ENCODE measurements around the gene C1orf210.

The C1orf210 gene

DNA sequence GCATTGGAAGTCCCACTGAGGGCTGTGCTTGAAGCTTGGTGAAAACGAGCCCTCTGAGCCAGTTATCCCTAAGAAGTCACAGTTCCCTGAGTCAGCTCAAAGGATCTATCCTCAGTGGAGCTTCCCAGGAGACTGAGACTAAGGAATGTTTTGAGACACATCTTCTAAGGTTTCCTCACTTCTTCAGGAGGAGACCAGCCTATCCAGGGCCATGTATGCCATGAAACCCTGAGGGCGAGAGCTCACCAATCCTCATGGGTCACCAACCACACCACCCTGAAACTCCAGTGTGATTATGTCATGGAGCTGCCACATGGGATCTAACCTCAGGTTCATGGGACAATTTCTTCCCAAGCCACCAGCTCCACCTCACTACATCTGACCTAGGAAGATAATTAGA is 7.8 kb upstream of the C1orf210 start:
- no peak for DNase-seq

DNA sequence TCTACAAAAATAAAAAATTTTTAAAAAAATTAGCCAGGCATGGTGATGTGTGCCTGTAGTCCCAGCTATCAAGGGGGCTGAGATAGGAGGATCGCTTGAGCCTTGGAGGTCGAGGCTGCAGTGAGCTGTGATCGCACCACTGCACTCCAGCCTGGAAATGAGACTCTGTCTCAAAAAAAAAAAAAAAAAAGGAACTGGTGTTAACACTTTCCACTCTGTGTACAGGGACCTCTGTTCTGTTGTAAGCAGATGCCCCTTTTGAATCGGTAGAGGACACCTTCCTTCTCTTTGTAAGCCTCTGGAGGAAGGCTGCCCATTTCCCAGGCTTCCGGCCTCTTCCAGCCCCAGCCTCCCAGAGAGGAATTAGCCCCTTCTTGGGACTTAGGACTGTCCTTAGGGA is 7.3 kb upstream of the C1orf210 start:
- no peak for DNase-seq

DNA sequence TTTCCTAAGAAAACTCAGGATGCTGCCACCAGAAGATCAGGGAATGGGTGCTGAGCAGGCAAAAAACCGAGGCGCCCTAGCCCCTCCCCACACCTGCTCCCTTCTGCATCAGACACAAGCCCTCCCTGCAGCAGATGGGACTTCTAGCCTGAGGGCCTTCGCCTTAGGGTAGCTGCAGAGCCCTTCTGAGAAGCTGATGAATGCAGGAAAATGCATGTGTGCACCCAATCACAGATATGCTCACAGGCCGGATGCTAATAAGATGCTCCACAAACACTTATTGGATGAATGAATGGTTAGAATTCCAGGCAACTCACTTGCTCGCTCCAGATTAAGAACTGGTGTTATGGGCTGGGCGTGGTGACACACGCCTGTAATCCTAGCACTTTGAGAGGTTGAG is 6.8 kb upstream of the C1orf210 start:
- no peak for DNase-seq

DNA sequence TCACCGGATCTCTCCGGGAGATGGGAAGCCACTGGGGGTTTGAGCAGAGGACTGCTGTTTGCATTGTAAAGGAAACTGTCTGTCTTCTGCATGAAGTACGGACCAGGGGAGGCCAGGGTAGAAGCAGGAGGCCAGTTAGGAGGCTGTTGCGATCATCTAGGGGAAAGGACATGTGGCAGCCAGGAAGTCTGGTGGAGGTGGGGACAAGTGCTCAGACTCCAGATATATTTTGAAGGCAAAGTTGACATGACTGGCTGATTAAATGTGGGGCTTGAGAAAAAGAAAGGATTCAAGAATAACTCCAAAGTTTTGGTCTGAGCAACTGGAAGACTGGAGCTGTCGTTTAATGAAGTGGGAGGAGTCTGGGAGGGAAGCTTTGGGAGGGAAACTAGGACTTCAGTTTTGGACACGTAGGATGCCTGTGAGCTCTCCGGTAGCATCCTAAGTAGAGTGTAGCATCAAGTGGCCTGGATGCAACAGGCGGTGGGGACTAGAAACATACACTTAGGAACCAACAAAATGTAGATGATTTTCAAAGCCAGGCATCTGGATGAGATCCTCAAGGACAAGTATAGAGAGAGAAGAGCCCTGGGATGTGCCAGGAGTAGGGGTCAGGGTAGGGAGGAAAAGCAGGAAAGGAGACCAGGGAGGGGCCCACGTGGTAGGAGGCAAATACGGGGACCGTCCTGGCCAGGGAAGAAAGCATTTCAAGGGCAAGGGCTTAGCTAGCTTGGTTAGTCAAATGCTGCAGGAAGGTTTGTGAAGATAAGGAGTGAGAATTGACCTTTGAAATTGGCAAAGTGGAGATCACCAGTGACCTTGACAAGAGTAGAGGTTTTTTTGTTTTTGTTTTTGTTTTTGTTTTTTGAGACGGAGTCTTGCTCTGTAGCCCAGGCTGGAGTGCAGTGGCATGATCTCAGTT is 3.7 kb upstream of the C1orf210 start:
- no peak for DNase-seq

DNA sequence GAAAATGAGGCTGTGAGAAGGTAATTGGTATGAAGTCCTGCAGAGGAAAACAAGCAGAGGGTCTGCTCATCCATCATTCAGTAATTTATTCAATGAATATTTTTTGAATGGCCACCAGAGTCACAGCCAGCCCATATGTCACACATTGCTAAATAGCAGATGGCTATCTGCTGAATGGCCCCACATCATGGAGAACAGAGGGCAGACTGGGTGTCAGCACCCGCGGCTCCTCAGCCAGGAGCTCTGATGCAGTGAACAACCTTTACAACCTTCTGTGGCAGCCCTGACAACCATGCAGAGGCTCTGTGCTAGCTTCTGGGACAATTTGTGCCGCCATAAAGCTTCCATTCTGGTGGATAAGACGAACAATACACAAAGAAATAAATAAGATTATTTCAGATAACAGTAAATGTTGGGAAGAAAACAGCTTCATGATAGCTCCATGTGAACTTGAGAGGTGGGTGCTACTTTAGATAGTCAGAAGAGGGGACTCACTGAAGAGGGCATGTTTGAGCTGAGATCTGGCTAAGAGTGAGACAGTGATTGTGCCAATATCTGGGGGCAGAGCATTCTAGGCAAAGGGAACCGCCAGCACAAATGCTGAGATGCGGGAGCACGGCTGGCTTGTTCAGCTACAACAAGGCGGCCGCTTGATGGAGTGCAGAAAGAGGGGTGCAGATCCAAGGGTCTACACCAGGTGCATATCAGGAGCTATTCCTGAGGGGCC is 2.8 kb upstream of the C1orf210 start:
- no peak for DNase-seq

DNA sequence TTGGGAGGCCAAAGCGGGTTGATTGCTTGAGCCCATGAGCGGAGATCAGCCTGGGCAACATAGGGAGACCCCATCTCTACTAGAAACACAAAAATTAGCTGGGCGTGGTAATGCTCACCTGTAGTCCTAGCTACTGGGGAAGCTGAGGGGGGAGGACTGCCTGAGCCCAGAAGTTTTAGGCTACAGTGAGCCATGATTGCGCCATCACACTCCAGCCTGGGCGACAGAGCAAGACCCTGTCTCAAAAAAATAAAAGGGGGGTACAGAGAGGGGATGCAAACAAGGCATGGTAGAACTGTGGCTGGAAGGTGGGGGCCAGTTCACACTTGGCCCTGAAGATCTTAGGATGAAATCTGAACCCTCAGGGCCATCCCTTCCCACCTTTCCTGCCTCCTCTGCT is 1.2 kb upstream of the C1orf210 start:
- DNase-seq = no peak

DNA sequence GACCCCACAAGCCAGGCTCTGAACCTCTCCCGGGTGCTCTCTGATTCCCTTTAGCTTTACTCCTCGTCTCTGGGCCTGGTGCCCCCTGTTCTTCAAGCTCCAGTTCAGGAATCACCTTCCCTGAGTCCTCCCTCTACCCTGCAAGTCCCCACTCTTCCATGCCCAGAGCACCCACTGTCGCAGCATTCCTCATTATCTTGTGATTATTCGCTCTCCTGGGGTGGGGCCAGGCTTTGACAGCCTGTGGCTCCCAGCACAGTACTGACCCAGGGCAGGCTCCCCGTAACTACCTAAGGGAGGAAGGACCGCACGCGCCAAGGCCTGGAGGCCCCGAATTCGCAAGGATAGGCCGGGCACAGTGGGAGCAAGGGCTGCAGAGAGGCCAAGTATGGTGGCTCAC is 734 bp upstream of the C1orf210 start:
- DNase-seq = no peak

DNA sequence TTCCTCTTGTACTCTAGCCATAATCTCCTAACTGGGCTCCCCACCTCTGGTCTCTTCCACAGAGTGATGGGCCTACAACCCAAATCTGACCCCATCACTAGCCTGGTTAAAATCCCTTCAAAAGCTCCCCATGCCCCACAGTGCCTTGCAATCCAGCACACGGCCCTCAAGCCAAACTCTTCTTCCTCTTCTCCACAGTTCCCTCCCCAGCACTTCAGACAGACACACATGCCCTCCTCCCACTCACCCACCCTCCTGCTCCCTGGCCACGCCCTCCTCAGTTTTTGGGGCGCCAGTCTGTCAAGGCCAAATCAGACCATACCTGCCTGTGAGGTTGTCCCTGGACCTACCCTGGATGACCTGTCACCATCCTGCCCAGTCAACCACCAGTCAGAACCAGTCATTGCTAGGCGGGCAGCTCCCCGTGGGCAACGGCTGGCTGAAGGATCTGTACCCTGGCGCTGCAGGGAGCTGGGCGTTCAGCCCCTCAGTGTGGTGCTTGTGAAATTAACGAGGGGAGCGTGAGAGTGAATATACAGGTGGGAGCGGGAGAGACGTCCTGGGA is 753 bp downstream of the C1orf210 start:
- DNase-seq = no peak

DNA sequence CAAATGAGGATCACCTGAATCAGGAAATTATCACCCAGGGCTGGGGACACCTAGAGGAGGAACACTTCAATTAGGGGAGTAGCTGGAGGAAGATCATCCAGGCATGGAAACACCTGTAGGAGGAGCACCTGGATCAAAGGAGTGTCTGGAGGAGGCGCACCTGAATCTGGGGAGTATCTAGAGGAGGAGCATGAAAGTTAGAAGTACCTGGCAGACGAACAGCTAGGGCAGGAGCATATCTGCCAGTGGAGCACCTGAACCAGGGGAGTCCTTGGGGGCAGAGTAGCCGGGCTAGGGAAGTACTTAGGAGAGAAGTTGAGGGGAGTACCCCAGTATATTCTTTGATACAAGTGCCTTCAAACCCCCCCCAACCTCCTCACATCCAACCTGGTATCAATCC is 1.3 kb downstream of the C1orf210 start:
- no peak for DNase-seq

DNA sequence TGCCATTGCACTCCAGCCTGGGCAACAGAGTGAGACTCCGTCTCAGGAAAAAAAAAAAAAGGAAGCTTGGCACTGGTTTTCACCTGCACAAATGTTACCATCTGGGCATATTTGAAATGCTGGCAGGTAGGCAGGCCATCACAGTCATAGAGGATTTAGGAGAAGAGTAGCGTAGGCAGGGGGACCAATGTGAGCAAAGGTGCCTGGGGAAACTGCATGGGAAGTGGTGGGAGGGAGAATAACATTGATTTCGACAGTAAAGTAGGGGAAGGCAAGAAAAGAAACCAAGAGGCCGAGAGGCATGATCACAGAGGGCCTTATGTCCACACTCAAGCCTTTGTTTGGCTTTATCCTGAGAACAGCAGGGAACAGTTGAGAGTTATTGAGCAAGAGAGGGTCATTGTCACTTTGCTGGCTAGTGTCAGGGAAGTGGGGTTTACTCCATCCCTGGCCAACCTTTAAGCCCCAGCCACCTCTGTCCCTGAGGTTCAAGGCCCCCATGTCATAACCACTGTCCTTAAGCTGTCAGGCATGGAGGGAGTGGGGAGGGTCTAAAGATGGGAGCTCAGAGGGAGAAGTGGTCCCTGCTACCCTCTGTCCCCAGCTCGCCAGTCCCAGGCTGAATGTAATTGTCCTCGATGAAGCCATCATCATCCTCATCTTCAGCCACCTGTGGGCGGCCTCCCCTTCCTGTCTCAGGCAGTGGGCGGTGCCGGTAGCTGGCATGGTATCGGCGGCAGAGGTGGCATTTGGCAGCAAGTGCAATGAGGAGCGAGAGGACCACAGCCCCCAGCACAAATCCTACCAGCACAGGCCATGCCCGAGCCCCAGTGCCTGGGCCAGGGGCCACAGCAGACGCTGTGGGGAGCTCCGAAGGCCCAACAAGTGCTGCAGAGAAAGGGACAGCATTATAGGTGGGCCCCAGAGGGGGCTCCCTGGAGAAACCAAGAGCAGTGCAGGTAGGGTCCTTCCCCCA is 2.9 kb downstream of the C1orf210 start:
- no peak for DNase-seq

DNA sequence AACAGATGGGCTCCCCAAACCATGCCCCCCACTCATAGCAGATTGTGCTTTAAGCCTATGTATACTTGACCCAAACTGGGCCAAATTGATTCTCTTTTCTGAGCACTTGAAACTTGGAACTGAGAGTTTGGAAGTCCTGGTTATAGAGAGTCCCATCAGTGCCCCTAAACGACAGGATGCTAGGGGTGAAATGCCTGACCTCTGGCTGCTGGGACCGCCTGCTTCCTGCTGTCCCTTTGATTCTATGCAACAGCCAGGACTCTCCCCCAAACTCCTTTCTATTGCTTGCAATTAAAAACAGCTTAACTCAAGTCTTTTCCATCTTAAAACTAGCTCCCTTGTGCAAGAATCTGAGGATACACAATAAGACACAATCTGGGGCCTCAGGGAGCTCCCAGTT is 4.7 kb downstream of the C1orf210 start:
- DNase-seq = no peak

DNA sequence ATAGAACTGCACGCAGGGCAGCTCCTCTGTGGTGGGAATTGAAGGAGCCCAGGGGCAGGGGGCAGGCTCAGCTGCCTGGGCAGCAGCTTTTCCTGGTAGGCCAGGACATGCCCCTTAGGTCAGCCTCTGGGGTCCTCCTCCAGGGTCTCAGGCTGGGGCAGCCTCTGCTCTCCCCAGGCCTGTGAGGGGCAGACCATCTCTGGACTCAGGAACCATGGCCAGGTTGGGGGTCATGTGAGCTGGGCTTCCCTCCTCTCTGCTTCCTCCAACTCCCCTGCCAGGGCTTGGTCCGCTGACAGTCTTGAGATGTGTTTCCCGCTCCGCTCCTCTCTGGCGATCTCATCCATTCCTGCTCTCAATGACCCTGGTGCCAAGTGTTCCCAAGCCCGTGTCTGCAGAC is 5.7 kb downstream of the C1orf210 start:
- DNase-seq = no peak

DNA sequence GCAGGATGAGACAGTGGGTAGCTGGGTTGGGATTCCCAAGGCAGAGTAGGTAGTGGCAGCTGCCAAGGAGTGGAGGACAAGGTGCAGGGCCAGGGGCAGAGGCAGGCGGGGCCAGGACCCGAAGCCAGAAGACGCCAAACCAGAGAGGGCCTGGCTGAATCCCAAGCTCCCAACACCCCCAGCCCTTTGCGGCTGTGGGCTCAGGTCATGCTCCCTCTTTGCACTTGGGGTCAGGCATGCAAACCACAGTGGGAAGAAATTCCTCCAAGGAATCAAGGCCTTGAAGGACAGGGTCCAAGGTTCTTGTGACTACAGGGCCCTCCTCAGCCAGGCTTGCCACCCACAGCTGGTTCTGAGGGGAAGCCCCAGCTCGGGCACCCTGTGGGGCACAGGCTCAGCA is 6.2 kb downstream of the C1orf210 start:
- no peak for DNase-seq

DNA sequence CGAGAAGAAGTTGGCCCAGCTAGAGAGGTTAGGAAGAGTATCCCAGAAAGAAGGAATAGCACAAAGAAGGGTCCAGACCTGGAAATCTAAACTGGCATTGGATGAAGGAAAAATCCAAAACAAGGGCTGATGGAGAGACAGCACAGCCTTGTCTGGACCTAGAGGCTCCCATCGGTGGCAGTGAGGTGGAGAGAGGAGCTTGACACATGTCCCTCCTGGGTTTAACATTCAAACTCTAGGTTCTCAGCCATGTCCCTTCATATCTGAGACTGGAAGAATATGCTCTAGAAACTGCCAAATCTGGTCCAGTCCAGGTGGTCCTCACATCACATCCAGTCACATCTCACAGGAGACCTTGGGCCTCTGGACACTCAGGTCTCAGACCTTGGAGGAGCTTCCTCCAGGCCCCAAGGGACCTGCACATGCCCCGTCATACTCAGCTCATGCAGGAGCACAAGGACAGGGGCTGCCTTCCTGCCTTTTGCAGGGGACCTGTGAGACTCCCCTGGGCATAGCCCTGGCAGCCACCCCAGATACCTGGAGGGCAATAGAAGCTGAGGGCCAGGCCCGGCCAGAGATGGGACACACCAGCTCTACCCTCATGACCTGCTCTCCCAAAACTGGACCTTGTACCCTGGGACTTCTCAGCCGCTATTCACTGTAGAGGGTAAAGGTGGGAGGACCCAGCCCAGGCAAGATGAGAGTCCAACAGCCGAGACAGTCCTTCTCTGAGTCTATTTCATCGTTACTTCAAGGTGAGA is 8.1 kb downstream of the C1orf210 start:
- DNase-seq = no peak

DNA sequence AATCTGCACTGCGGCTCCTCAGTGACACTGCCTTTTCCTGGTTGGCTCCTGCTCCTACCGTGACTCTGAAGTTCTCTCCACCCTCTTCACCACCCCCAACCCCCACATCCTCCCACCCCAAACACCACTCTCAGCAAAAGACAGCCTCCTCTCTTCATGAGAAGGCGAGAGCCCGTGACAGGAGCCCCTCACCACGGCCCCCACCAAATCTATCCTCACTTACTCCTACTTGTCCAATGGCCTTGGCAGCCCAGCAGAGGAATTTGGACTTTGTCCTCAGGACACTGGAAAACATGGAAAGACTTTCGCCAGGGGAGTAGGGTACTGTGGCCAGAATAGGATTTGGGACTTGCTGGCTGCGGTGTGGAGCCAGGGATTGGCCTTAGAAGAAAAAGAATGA is 8.7 kb downstream of the C1orf210 start:
- DNase-seq = peak; percentile 36

DNA sequence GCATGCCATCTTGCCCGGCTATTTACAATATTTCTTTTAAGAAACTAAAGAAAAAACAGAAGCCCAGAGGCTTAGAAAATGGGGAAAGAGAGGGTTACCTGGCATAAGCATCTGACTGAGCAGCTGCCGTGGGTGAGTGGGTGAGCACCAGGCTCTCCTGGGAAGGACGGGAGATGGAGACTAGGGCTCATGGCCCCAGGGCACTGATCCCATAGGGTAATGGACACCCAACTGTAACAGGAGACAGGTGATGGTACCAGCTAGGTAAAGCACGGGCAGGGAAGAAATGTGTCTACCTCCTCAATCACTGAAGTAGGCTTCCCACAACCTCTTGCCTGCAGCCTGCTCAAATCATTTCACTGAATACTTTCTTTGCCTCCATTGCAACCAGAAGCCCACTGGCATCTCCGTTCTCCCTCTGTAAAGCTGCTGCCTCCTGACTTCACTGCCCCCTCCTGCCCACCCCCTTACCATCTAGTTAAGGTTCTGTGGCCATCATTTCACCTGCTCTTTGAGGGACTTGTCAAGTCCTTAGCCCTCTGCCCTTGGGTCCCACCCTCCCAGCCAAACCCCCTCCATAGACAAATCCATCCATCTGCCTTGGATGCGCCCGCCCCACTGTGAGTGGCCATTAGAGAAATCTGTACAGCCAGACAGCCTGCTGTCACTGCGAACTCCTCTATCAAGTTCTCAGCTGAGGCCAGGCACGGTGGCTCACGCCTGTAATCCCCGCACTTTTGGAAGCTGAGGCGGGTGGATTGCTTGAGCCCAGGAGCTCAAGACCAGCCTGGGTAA is 9.4 kb downstream of the C1orf210 start:
- peak; percentile 31 for DNase-seq

DNA sequence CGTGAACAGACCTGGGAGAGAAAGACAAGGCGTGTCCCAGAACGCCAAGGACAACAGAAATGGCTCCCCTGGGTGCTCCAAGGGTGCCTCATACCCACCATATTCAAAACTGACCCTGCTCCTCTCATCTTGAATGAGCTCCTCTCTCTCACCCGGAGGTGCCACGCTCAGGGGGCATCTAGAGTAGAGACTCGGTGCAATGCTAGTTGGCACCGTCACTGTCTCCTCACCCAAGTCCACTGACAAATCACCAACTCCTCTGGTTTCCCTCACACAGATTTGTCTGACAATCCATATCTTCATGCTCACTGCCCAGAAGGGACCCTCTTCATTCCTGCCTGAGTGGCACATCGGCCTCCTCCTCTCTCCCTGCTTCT is 10.6 kb downstream of the C1orf210 start:
- DNase-seq = peak; percentile 24

DNA sequence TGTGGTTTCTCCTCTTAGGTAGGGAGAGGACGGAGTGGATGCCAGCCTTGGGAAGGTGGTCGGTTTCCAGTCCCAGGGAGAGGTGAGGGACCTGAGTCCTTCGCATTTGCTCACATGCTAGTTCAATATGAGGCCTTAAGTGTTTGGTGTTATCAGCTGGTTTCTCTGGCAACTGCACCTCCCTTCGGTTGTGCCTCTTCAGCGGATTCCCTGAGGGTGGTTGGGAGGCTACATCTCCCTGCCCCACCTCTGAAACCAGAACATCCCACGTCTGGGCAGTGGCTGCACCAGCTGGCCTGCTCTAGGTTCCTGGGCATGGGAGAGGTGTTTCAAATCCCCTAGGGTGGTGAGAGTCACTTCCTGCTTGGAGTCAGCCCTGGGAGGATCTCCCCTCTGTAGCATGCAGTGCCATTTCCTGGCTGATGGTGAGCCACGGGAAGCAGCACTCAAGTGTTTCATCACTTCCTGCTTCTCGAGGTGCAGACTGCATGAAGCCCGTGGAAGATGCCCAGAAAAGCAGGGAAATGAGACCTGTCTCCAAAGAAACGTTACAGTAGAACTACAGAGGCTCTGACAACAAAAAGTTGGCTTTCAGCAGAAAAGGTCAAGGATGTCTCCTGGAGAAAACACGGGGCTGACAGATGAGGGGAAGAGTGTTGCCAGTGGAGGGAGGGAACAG is 11.1 kb downstream of the C1orf210 start:
- peak; percentile 64 for DNase-seq

DNA sequence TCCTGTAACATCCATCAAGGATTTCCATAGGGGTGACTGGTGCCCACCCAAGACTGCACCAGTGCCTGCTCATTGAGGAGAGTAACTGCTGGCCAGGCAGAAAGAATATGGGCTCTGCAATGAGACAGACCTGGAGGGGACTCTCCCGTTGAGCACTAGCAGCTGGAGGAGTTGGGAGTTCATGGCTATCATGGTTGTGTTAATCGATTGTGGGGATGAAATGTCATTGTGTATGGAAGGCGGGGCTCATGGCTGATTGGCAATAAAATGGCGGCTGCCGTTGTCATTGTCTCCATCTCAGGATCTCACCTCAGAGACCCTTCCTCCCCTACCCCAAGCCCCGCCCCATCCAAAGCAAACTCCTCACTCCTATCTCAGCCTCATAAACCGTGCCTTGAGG is 11.7 kb downstream of the C1orf210 start:
- DNase-seq = peak; percentile 16
